LNCAP (cell line): ENCODE results near the gene TXNDC8.

Experiments used
- CTCF ChIP-seq: fragments of 450-650 bp; IDR thresholded peaks from 2 replicates; pipeline ENCODE4 v1.5.1; 2017; ENCODE audit warnings: mild to moderate bottlenecking

Gene TXNDC8

GRCh38 chr9:110337727-110338126 is at the start of gene TXNDC8:
Gene TXNDC8, minus strand, starts transcription at chr9:110337863.
- no peak for TF ChIP-seq CTCF

GRCh38 chr9:110383491-110383890 is 45.8 kb upstream of the TXNDC8 start:
- TF ChIP-seq CTCF: no peak

GRCh38 chr9:110382731-110383130 is 45.1 kb upstream of the TXNDC8 start:
- TF ChIP-seq CTCF: no peak

GRCh38 chr9:110371411-110372007 is 33.8 kb upstream of the TXNDC8 start:
- TF ChIP-seq CTCF: no peak

GRCh38 chr9:110370315-110370714 is 32.7 kb upstream of the TXNDC8 start:
- TF ChIP-seq CTCF: no peak

GRCh38 chr9:110364451-110364850 is 26.8 kb upstream of the TXNDC8 start:
- no peak for TF ChIP-seq CTCF

- no peak for TF ChIP-seq CTCF
Measured at GRCh38 chr9:110357505-110357904, 19.8 kb upstream of the TXNDC8 start.
